Cardiac muscle cell (in vitro differentiated cells and primary cell): ENCODE data around the gene NKAIN1. TPM values are rescaled to one million over a fixed set of nuclear protein-coding genes. Genes with fewer than 3 reads are reported as not detected.

Source experiments
- DNase-seq, 2 donors: peaks; one replicate each; pipeline versions ENCODE4 v3.0.0 to v3.0.0-alpha.2; 2010 to 2017; ENCODE audit warnings: low read depth in 1 of 2, low spot score in 1 of 2
- H3K27ac ChIP-seq: fragments of 200-600 bp; sonication (generic); 2 replicates; pipeline ENCODE4 v1.5.1; 2016
- H3K27me3 ChIP-seq: fragments of 200-600 bp; sonication (generic); 2 replicates; pipeline ENCODE4 v1.6.0; 2016; ENCODE audit warnings: control low read depth
- H3K36me3 ChIP-seq: fragments of 200-600 bp; sonication (generic); 2 replicates; pipeline ENCODE4 v1.5.1; 2016; ENCODE audit warnings: control low read depth
- H3K4me1 ChIP-seq: fragments of 200-600 bp; sonication (generic); 2 replicates; pipeline ENCODE4 v1.8.1; 2017; ENCODE audit warnings: low read depth, mild to moderate bottlenecking, mixed run types
- H3K4me3 ChIP-seq: fragments of 200-600 bp; sonication (generic); 2 replicates; pipeline ENCODE4 v1.5.1; 2016; ENCODE audit warnings: mild to moderate bottlenecking
- H3K9me3 ChIP-seq: fragments of 200-600 bp; sonication (generic); 2 replicates; pipeline ENCODE4 v1.5.1; 2017; ENCODE audit warnings: low read depth, mild to moderate bottlenecking, control low read depth
- CTCF ChIP-seq: IDR thresholded peaks from 2 replicates; pipeline ENCODE4 v1.5.1; 2012; ENCODE audit warnings: low read depth, mild to moderate bottlenecking, low read length
- polyA plus RNA-seq: library from polyadenylated mRNA; unstranded; fragments of >200 nt; fragmentation: Nextera tagmentation; extraction: Ambion mirVana; gene quantifications from 2 replicates; pipeline ENCODE4 v1.2.1, GENCODE V29; 2016
- total RNA-seq: library from RNA; depleted of rRNA; stranded (reverse); fragments of >200 nt; gene quantifications from 2 replicates; pipeline ENCODE4 v1.2.3, GENCODE V29; 2016

NKAIN1 gene
- total and polyA plus RNA-seq, 2 experiments from 2014 or later, result 1.9 to 2.8 TPM

- no peak for TF ChIP-seq CTCF
- H3K36me3 ChIP-seq, result no peaks in the 10 kb centered on the region
- peak in 1 of 2 donors; percentile 95 for DNase-seq
- no peaks in the 10 kb centered on the region for H3K27me3 ChIP-seq
- peaks cover 4% of the 10 kb centered on the region for H3K4me1 ChIP-seq
- no peak overlapping the region for H3K27ac ChIP-seq
- no peaks in the 10 kb centered on the region for H3K9me3 ChIP-seq
- H3K4me3 ChIP-seq, result no peak overlapping the region
Measured at GRCh38 chr1:31152181-31152795, 87.4 kb downstream of the NKAIN1 start.

- no peaks in the 10 kb centered on the region for H3K36me3 ChIP-seq
- TF ChIP-seq CTCF, result no peak
- H3K27me3 ChIP-seq, result no peaks in the 10 kb centered on the region
- no peaks in the 10 kb centered on the region for H3K9me3 ChIP-seq
- H3K4me3 ChIP-seq, result no peak overlapping the region
- no peak for DNase-seq
- no peak overlapping the region for H3K27ac ChIP-seq
- H3K4me1 ChIP-seq, result peaks cover 4% of the 10 kb centered on the region
Measured at GRCh38 chr1:31151402-31151801, 88.3 kb downstream of the NKAIN1 start.

GRCh38 chr1:31148409-31148808, 91.3 kb downstream of the NKAIN1 start:
- DNase-seq, result no peak
- H3K4me1 ChIP-seq, result peaks cover 8% of the 10 kb centered on the region
- no peak for TF ChIP-seq CTCF
- H3K4me3 ChIP-seq, result no peak overlapping the region
- no peaks in the 10 kb centered on the region for H3K27me3 ChIP-seq
- H3K27ac ChIP-seq, result no peak overlapping the region
- no peaks in the 10 kb centered on the region for H3K9me3 ChIP-seq
- no peaks in the 10 kb centered on the region for H3K36me3 ChIP-seq

GRCh38 chr1:31145648-31146047, 94.0 kb downstream of the NKAIN1 start:
- Histone ChIP-seq H3K36me3 (no peaks in the 10 kb centered on the region), H3K4me3 (no peak overlapping the region), H3K27ac (peak overlapping the region; percentile 71), H3K9me3 (no peaks in the 10 kb centered on the region), H3K27me3 (no peaks in the 10 kb centered on the region), H3K4me1 (peaks cover 8% of the 10 kb centered on the region)
- DNase-seq, result peak in 1 of 2 donors; percentile 75
- TF ChIP-seq CTCF, result no peak

GRCh38 chr1:31144442-31144841, 95.2 kb downstream of the NKAIN1 start:
- Histone ChIP-seq H3K4me3 (no peak overlapping the region), H3K27me3 (no peaks in the 10 kb centered on the region), H3K36me3 (no peaks in the 10 kb centered on the region), H3K27ac (peak overlapping the region; percentile 50), H3K9me3 (no peaks in the 10 kb centered on the region), H3K4me1 (peaks cover 8% of the 10 kb centered on the region)
- no peak for TF ChIP-seq CTCF
- DNase-seq, result no peak
